ENCODE data around the gene LRRC43. TPM values are rescaled to one million over a fixed set of nuclear protein-coding genes. Genes with fewer than 3 reads are reported as not detected.

LRRC43 gene
- total and polyA plus RNA-seq, 2 donors (not counting 1 experiment from before 2014, with no cell fraction given), result 0.61 to 3.6 TPM

GRCh38 chr12:122243965-122244364 lies 61.0 kb downstream of the LRRC43 start:
- H3K36me3 ChIP-seq (ENCODE audit: control insufficient read depth, insufficient read depth, low read length), result no peaks in the 10 kb centered on the region
- H2AFZ ChIP-seq (ENCODE audit: low read length), result no peak overlapping the region
- H3K4me1 ChIP-seq (ENCODE audit: control insufficient read depth, extremely low read depth, insufficient read depth, low read length), result no peaks in the 10 kb centered on the region
- no peak overlapping the region for H3K4me3 ChIP-seq (replicated peaks in 1 of 4; ENCODE audit: control extremely low read depth in 1 of 4, insufficient read depth in 1 of 4, low read depth in 3 of 4, low read length in 4 of 4)
- DNase-seq (ENCODE audit: low read depth in 2 of 2), result no peak
- no peaks in the 10 kb centered on the region for H3K79me2 ChIP-seq (ENCODE audit: control insufficient read depth, insufficient read depth, low read length)
- no peak overlapping the region for H3K9ac ChIP-seq (ENCODE audit: insufficient read depth, low read length)
- no peaks in the 10 kb centered on the region for H3K9me3 ChIP-seq (ENCODE audit: control insufficient read depth, insufficient read depth, low read depth, low read length)
- H3K4me2 ChIP-seq (ENCODE audit: extremely low read depth, insufficient read depth, low read length), result no peak overlapping the region
- no peak overlapping the region for H3K27ac ChIP-seq (ENCODE audit: insufficient read depth, low read length)
- TF ChIP-seq CTCF (conservative IDR thresholded peaks at IDR 0.05 in 1 of 2, IDR thresholded peaks at IDR 0.05 in 1 of 2; ENCODE audit: low read depth in 1 of 2, low read length in 2 of 2) (no peak), EZH2 (IDR thresholded peaks at IDR 0.05; ENCODE audit: low read length, missing control alignments) (no peak)
- no peaks in the 10 kb centered on the region for H4K20me1 ChIP-seq (ENCODE audit: control insufficient read depth, extremely low read depth, insufficient read depth, low read length)
- no peaks in the 10 kb centered on the region for H3K27me3 ChIP-seq (ENCODE audit: control insufficient read depth, insufficient read depth, low read length)

GRCh38 chr12:122244565-122245371 lies 61.8 kb downstream of the LRRC43 start:
- H3K27me3 ChIP-seq (ENCODE audit: control insufficient read depth, insufficient read depth, low read length), result no peaks in the 10 kb centered on the region
- H3K4me3 ChIP-seq (replicated peaks in 1 of 4; ENCODE audit: control extremely low read depth in 1 of 4, insufficient read depth in 1 of 4, low read depth in 3 of 4, low read length in 4 of 4), result no peak overlapping the region
- no peak overlapping the region for H3K9ac ChIP-seq (ENCODE audit: insufficient read depth, low read length)
- H4K20me1 ChIP-seq (ENCODE audit: control insufficient read depth, extremely low read depth, insufficient read depth, low read length), result no peaks in the 10 kb centered on the region
- no peaks in the 10 kb centered on the region for H3K36me3 ChIP-seq (ENCODE audit: control insufficient read depth, insufficient read depth, low read length)
- no peak overlapping the region for H2AFZ ChIP-seq (ENCODE audit: low read length)
- no peak for DNase-seq (ENCODE audit: low read depth in 2 of 2)
- no peak overlapping the region for H3K27ac ChIP-seq (ENCODE audit: insufficient read depth, low read length)
- no peak for TF ChIP-seq EZH2 (IDR thresholded peaks at IDR 0.05; ENCODE audit: low read length, missing control alignments)
- no peak for TF ChIP-seq CTCF (conservative IDR thresholded peaks at IDR 0.05 in 1 of 2, IDR thresholded peaks at IDR 0.05 in 1 of 2; ENCODE audit: low read depth in 1 of 2, low read length in 2 of 2)
- H3K9me3 ChIP-seq (ENCODE audit: control insufficient read depth, insufficient read depth, low read depth, low read length), result no peaks in the 10 kb centered on the region
- H3K79me2 ChIP-seq (ENCODE audit: control insufficient read depth, insufficient read depth, low read length), result no peaks in the 10 kb centered on the region
- no peak overlapping the region for H3K4me2 ChIP-seq (ENCODE audit: extremely low read depth, insufficient read depth, low read length)
- no peaks in the 10 kb centered on the region for H3K4me1 ChIP-seq (ENCODE audit: control insufficient read depth, extremely low read depth, insufficient read depth, low read length)

GRCh38 chr12:122245553-122245952 lies 62.6 kb downstream of the LRRC43 start:
- Histone ChIP-seq H3K4me2 (ENCODE audit: extremely low read depth, insufficient read depth, low read length) (no peak overlapping the region), H2AFZ (ENCODE audit: low read length) (no peak overlapping the region), H3K27ac (ENCODE audit: insufficient read depth, low read length) (no peak overlapping the region), H3K4me3 (replicated peaks in 1 of 4; ENCODE audit: control extremely low read depth in 1 of 4, insufficient read depth in 1 of 4, low read depth in 3 of 4, low read length in 4 of 4) (no peak overlapping the region), H3K79me2 (ENCODE audit: control insufficient read depth, insufficient read depth, low read length) (no peaks in the 10 kb centered on the region), H3K9ac (ENCODE audit: insufficient read depth, low read length) (no peak overlapping the region), H3K9me3 (ENCODE audit: control insufficient read depth, insufficient read depth, low read depth, low read length) (no peaks in the 10 kb centered on the region), H4K20me1 (ENCODE audit: control insufficient read depth, extremely low read depth, insufficient read depth, low read length) (no peaks in the 10 kb centered on the region), H3K36me3 (ENCODE audit: control insufficient read depth, insufficient read depth, low read length) (no peaks in the 10 kb centered on the region), H3K4me1 (ENCODE audit: control insufficient read depth, extremely low read depth, insufficient read depth, low read length) (no peaks in the 10 kb centered on the region), H3K27me3 (ENCODE audit: control insufficient read depth, insufficient read depth, low read length) (no peaks in the 10 kb centered on the region)
- TF ChIP-seq EZH2 (IDR thresholded peaks at IDR 0.05; ENCODE audit: low read length, missing control alignments) (no peak), CTCF (conservative IDR thresholded peaks at IDR 0.05 in 1 of 2, IDR thresholded peaks at IDR 0.05 in 1 of 2; ENCODE audit: low read depth in 1 of 2, low read length in 2 of 2) (no peak)
- DNase-seq (ENCODE audit: low read depth in 2 of 2), result no peak
